ENCODE data around the gene GIMAP5. TPM values are rescaled to one million over a fixed set of nuclear protein-coding genes. Genes with fewer than 3 reads are reported as not detected.

Gene GIMAP5
- total RNA-seq, 1 experiment from 2014 or later, result not detected

GRCh38 chr7:150791304-150791703 lies 54.1 kb downstream of the GIMAP5 start:
- POLR2A ChIA-PET (ENCODE audit: unreplicated experiment), result no interaction called here
- H3K27ac ChIP-seq (ENCODE audit: low read length), result no peak overlapping the region
- BruUV-seq (replicated peaks), result no TSS peak
- H3K4me1 ChIP-seq (ENCODE audit: insufficient read depth, low read length), result no peaks in the 10 kb centered on the region
- DNase-seq (no peak), ATAC-seq (no peak)
- H3K9me3 ChIP-seq (ENCODE audit: low read length), result no peaks in the 10 kb centered on the region
- CTCF ChIA-PET, result no interaction called here
- H3K27me3 ChIP-seq (ENCODE audit: low read length), result peaks cover 96% of the 10 kb centered on the region
- no peak overlapping the region for H3K4me3 ChIP-seq (ENCODE audit: low read length)
- no peak overlapping the region for H3K4me2 ChIP-seq (ENCODE audit: low read length)
- no peaks in the 10 kb centered on the region for H3K9me2 ChIP-seq (replicated peaks; ENCODE audit: low read length)
- no peaks in the 10 kb centered on the region for H4K20me1 ChIP-seq (ENCODE audit: low read length)
- no peak overlapping the region for H2AFZ ChIP-seq (ENCODE audit: low read length)
- no peaks in the 10 kb centered on the region for H3F3A ChIP-seq (ENCODE audit: low read length, unreplicated experiment)
- intact Hi-C loops (cut with micrococcal nuclease), result no loop called here
- TF ChIP-seq EZH2phosphoT487 (IDR thresholded peaks at IDR 0.05; ENCODE audit: borderline replicate concordance, low read length) (no peak), CTCF (conservative IDR thresholded peaks at IDR 0.05; ENCODE audit: low read depth, low read length) (no peak), EZH2 (IDR thresholded peaks at IDR 0.05; ENCODE audit: low read length, unreplicated experiment) (no peak)
- H3K79me2 ChIP-seq (ENCODE audit: low read length), result no peaks in the 10 kb centered on the region
- H3K36me3 ChIP-seq (ENCODE audit: low read depth, low read length), result no peaks in the 10 kb centered on the region
- H3K9ac ChIP-seq (ENCODE audit: low read length), result no peak overlapping the region

- ChIA-PET CTCF (no interaction called here), POLR2A (ENCODE audit: unreplicated experiment) (no interaction called here)
- Histone ChIP-seq H3K27ac (ENCODE audit: low read length) (no peak overlapping the region), H3K4me2 (ENCODE audit: low read length) (no peak overlapping the region), H3K9me3 (ENCODE audit: low read length) (no peaks in the 10 kb centered on the region), H3K36me3 (ENCODE audit: low read depth, low read length) (no peaks in the 10 kb centered on the region), H3K27me3 (ENCODE audit: low read length) (peaks cover 96% of the 10 kb centered on the region), H3K9ac (ENCODE audit: low read length) (no peak overlapping the region), H4K20me1 (ENCODE audit: low read length) (no peaks in the 10 kb centered on the region), H3F3A (ENCODE audit: low read length, unreplicated experiment) (no peaks in the 10 kb centered on the region), H3K4me3 (ENCODE audit: low read length) (no peak overlapping the region), H3K9me2 (replicated peaks; ENCODE audit: low read length) (no peaks in the 10 kb centered on the region), H3K79me2 (ENCODE audit: low read length) (no peaks in the 10 kb centered on the region), H3K4me1 (ENCODE audit: insufficient read depth, low read length) (no peaks in the 10 kb centered on the region), H2AFZ (ENCODE audit: low read length) (no peak overlapping the region)
- intact Hi-C loops (cut with micrococcal nuclease), result no loop called here
- ATAC-seq (no peak), DNase-seq (no peak)
- TF ChIP-seq EZH2 (IDR thresholded peaks at IDR 0.05; ENCODE audit: low read length, unreplicated experiment), result no peak
- TF ChIP-seq EZH2phosphoT487 (IDR thresholded peaks at IDR 0.05; ENCODE audit: borderline replicate concordance, low read length), result no peak
- TF ChIP-seq CTCF (conservative IDR thresholded peaks at IDR 0.05; ENCODE audit: low read depth, low read length), result no peak
- no TSS peak for BruUV-seq (replicated peaks)
These were observed 54.7 kb downstream of the GIMAP5 start for GRCh38 chr7:150791746-150792452.

Other genes starting within 250 kb of the GIMAP5 start
- not detected in 2 replicates for gene GIMAP7, start 222.5 kb upstream of the GIMAP5 start, total RNA-seq (2014; rRNA removed)
- not detected in 2 replicates for gene GIMAP4, start 170.0 kb upstream of the GIMAP5 start, total RNA-seq (2014; rRNA removed)
- gene GIMAP6, start 105.0 kb upstream of the GIMAP5 start, total RNA-seq (2014; rRNA removed), result 1.2 TPM in 1 of 2 replicates, not detected in the other
- gene GIMAP2, start 51.7 kb upstream of the GIMAP5 start, total RNA-seq (2014; rRNA removed), result not detected in 2 replicates
- not detected in 2 replicates for gene GIMAP1, start 20.8 kb upstream of the GIMAP5 start, total RNA-seq (2014; rRNA removed)
- not detected in 2 replicates for gene TMEM176B, start 62.9 kb downstream of the GIMAP5 start, total RNA-seq (2014; rRNA removed)
- gene TMEM176A, start 63.4 kb downstream of the GIMAP5 start, total RNA-seq (2014; rRNA removed), result not detected in 2 replicates
- gene AOC1, start 115.1 kb downstream of the GIMAP5 start, total RNA-seq (2014; rRNA removed), result not detected in 2 replicates
- gene KCNH2, start 240.9 kb downstream of the GIMAP5 start, total RNA-seq (2014; rRNA removed), result 0.84 and 1.6 TPM in 2 replicates